Measurements from ENCODE around the gene MTHFSD. TPM values are rescaled to one million over a fixed set of nuclear protein-coding genes. Genes with fewer than 3 reads are reported as not detected.
A peak's percentile ranks its signal among the peaks of the same experiment; 100 is the strongest.
"Not testable (repeated sequence)": the region's sequence is repeated elsewhere in the genome, so short reads cannot be mapped to it uniquely, and the experiment has no call there.

MTHFSD gene, protein sequence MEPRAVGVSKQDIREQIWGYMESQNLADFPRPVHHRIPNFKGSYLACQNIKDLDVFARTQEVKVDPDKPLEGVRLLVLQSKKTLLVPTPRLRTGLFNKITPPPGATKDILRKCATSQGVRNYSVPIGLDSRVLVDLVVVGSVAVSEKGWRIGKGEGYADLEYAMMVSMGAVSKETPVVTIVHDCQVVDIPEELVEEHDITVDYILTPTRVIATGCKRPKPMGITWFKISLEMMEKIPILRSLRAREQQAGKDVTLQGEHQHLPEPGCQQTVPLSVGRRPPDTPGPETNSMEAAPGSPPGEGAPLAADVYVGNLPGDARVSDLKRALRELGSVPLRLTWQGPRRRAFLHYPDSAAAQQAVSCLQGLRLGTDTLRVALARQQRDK
- total RNA-seq: 11.8 TPM

DNA sequence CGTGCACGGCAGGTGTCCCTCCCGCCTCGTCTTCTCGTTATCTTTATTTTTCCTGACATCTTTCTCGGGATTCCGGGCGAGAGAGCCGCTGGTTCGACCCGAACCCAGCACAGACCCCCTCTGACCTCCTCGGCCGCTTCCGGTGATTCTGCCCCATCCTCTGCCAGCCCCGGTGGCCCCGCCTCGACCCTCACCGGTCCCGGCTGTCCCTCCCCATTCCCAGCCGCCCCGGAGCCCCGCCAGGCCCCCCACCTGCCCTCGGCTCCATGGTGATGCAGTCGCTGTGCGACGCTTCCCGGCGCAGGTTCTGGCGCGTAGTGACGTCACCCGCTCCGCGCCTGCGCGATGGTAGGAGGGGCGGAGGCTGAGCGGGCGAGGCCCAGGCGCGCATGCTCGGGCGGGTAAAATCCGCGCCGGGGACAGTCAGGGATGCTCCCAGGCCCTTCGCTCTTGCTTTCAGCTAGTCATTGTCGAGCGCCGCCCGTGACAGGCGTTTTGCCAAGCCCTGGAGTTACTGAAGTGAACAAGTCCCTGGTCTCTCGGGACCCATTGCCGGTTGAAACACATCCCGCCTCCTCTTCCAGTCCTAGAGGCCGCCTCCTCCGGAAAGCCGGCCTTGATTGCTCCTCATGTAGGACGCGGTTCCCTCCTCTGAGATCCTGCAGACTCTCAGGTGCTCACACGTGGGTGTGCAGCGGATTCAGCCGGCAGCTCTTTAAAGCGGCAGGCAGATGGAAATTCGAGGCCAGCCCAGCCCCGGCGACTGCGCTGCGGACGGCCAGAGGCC is at the start of gene MTHFSD:
Gene MTHFSD (minus strand): TSS at position 319 of the 787 bp plus-strand sequence. CDS start 51 bp downstream, at position 268.
- peak; percentile 90 to 94 for DNase-seq (ENCODE audit: low spot score in 2 of 2)
- FAIRE-seq: no peak

DNA sequence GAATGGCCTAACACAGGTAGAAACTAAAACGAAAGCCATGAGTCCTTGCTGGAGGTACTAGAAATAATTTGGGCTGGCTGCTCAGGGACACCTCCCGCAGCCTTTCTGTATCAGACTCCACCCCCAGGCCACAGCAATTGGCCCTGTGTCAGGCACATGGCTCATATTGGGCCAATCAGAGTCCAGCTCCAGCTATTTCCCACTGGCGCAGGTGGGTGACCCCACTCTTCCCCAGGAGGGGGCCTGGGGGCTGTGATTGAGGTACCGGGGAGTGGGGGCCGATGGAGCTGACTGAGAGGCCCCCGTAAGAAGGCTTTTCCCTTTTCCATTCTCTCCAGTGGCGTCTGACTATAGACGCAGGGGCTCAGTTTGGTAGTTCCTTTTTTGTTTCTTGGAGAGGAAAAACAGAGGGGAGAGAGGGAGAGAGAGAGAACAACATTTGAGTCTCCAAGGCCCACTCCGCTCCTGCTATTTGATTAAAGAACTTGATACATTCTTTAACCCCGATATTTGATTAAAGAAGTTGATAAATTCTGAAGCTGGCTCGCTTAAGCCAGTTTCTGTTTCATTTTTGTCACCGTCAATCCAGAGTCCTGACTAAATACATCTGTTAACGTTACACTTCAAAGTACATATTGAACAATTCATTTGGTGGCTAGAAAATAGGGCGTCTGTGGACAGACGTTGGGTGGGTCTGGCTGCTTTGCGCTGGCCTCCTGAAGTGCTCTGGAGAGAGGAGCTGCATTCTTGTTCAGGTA is 49.6 kb upstream of the MTHFSD start:
- FAIRE-seq (no peak), DNase-seq (ENCODE audit: low spot score in 2 of 2) (no peak)

DNA sequence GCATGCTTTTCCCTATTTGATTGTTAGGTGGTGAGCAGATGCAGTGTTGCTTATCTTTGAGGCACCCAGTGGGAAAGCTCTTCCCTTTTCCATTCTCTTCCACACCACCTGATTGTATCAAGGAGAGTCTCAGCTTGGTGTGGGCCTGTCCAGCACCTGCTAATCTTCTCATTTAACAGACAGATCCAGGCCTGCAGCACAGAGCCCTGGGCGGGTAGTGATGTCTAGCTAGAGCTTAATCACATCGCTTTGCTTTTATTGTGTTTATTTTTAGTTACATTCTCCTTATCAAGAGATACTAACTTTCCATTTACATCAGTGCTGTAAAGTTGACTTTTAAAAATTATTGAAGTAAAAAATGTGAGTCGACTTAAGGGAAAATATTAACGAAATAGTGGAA is 47.5 kb upstream of the MTHFSD start:
- no peak for DNase-seq (ENCODE audit: low spot score in 2 of 2)

DNA sequence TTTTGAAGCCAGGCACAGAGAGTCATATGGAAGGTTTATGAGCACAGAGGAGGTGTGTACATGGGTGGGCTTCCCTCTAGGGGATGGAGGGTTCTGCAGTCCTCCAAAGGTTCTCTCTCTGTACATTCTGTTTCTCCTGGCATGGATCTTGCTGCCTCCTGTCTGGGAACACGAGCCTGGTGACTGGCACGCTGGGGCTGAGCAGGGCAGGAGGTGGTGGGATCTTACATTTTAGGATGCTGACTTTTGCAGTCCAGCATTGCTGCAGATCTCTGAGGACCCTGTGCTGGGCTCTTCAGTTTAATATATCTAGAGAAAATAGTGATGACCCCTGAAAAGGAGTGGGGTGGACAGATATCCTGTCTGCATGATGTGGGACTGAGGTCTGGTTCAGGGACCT is 46.3 kb upstream of the MTHFSD start:
- FAIRE-seq (no peak), DNase-seq (ENCODE audit: low spot score in 2 of 2) (no peak)

More for the DNA sequence above, 47.5 kb upstream of the MTHFSD start:
- FAIRE-seq: no peak

DNA sequence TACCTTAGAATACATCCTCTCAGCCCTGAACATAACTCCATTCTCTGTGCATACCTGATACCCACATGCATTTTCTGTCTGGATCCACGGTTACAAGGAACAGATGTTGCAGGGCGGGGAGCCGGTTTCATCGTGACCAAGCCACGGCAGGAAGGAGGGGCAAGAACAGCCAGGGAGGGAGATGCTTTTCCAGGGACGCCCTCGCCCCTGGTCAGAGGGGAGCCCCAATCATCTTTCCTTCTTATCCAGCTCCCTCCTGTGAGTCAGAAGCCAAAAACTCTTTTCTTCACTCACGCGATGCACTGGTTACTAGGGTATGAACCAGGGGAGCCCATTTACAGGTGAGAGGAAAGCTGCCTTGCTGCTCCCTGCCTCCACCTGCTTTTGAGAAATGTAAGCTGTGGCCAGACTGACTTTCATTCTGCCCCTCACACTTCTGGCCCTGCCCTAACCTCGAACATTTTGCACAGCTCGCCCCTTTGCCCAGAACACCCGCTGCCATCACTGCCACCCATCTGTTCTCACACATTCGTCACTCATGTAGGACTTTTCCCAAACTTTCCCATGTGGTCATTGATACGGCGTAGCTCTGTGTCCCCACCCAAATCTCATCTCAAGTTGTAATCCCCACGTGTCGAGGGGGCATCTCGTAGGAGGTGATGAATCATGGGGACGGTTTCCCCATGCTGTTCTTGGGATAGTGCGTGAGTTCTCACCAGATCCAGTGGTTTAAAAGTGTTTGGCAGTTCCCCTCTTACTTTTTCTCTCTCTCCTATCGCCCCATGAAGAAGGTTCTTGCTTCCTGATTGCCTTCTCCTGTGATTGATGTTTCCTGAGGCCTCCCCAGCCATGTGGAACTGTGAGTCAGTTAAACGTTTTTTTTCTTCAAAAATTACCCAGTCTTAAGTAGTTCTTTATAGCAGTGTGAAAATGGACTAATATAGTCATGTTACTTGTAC is 43.9 kb upstream of the MTHFSD start:
- no peak for FAIRE-seq
- no peak for DNase-seq (ENCODE audit: low spot score in 2 of 2)

DNA sequence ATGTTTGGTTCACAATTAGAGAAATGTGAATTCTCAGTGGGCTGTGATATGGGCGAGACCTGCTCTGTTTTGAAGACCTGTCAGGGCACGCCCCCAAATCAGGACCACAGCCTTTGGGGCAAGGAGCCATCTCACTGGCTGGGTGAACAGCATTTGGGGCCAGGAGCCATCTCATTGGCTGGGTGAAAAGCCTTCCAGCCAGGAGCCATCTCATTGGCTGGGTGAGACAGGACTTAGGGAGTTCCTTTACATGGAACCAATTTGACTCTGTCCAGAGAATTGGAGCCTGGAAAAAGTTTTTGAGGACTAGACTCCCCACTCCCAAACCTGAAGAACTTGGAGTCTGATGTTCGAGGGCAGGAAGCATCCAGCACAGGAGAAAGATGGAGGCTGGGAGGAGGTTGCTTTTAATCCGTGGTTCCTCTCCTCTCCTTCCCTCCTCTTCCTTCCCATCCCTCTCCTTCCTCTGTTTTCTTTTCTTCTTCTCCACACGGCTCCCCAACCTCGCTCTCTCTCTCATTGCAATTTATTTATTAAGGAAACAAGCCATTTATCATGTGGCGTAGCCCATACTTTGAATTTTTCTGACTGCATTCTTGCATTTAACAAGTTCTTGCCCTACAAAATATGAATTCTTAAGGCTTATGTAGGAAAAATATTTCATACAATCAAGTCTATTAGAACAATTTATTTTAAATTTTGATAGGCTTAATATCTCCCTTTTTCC is 43.0 kb upstream of the MTHFSD start:
- DNase-seq (ENCODE audit: low spot score in 2 of 2): no peak
- no peak for FAIRE-seq

DNA sequence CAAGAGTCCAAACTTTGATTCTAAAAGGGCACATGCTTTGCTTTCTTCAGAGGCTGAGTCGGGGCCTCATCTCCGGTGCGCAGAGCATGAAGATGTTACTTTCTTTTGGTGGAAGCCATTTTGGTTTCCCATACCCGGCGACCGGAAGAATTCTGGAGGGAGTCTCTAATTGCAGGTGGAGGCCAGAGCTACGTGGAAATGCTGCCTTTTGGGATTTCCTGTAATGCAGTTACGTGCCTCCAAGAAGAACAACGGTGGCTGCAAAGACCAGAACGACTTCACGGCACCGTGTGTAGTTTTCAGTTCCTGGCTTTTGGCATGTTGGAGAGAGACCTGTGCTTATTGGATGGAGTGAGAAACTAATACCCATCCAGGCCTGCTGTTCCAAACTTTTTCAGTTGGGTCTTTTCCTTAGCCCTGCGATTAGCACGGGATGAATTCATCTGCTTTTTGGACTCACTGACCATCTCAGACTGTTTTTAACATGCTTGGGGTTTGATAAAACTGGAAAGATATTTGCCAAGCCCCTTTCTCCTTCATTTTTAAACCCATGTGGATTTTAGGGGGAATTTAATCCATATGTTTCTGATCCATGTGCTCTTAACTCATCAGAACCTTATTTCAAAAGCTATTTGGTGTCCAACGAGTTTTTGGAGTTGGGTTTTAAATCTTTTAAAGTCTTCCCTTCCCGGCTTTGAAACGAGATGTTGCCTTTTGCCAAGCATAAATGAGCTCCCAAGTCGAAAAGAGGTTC is 42.3 kb upstream of the MTHFSD start:
- DNase-seq (ENCODE audit: low spot score in 2 of 2) (no peak), FAIRE-seq (no peak)

DNA sequence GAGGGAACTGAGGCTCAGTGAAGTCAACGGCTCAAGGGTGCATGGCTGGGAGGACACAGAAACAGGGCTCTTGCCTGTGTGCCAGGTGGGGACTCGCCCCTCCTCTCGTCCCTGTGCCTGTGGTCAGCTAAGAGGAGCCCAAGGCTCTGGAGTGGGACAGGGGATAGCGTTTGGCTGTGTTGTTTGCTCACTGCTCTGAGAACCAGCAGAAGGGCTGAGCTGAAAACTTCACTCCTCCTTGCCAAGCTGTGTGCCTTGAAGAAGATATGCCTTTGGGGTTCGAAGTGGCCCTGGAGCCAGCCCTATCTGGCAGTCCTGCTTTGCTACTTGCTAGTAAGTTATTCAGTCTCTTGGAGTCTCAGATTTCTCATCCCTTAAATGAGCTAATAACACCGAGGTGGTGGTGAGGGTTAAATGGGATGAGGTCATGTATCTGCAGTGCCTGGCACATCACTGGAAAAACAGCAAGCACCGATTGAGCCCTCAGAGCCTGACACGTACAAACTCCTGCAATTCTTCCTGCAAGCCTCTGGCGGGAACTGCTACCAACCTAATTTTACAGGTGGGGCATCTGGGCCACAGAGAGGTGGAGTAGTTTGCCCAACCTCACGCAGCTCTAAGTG is 41.1 kb upstream of the MTHFSD start:
- FAIRE-seq (no peak), DNase-seq (ENCODE audit: low spot score in 2 of 2) (no peak)

DNA sequence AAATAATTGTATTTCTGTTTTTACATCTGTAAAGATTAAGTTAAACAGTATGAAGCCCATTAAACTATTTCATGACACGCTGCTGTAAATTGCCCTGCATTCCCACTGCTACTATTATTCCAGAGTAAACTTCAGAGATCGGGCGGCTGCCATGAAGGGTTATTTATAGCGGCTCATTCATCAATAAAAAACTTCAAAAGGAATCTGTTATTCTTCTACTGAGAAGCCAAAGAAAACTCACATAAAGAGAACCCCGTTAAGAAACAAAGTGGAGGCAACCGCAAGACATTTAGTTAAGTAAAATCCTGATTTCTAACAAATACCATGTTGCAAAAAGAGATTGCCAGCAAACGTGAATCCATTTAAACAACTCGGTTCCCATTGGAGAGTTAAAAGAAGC is 39.7 kb upstream of the MTHFSD start:
- no peak for FAIRE-seq
- DNase-seq (ENCODE audit: low spot score in 2 of 2): no peak

DNA sequence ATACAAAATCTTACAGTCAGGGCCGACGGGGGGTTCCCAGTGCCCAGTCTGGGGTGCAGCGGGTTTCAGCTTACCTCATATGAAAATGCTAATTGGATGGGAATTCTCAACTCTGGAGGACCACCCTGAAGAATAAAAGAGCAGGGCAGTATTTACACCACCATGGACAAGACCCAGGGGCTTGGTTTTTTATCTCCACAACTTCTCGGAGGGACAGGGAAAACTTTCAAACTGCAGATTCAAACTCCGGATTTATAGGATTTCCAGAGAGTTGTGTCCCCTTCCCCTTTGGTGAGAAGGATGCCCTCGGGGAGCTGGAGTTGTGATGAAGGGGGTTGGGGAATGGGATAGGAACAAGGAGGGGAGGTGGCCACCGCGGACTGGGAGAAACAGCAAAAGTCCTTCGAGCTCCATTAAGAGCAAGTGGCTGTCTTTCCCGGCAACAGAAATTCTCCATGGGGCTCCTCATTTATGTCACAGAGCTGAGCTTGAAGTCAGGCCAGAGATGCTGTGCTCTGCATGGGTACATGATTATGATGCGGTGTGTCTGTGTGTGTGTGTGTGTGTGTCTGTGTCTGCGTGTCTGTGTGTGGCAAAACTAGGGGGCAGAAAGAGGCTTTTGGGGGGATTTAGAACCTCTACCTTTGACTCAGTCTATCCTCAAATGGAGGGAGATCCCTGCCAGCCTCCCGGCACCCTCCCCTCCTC is 39.0 kb upstream of the MTHFSD start:
- FAIRE-seq (no peak), DNase-seq (ENCODE audit: low spot score in 2 of 2) (no peak)

DNA sequence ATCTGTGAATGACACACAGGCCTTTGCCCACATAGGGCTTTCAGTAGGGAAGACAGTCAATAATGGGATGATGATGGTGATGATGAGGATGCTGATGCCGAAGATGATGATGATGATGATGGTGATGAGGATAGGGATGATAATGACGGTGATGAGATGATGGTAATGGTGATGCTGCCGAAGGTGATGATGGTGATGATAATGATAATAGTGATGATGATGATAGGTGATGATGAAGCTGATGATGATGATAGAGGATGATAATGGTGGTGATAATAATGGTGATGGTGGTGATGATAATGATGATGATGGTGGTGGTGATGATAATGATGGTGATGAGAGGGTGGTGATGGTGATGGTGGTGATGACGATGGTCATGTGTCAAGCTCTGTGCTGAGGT is 36.2 kb upstream of the MTHFSD start:
- DNase-seq (ENCODE audit: low spot score in 2 of 2) (no peak), FAIRE-seq (no peak)

DNA sequence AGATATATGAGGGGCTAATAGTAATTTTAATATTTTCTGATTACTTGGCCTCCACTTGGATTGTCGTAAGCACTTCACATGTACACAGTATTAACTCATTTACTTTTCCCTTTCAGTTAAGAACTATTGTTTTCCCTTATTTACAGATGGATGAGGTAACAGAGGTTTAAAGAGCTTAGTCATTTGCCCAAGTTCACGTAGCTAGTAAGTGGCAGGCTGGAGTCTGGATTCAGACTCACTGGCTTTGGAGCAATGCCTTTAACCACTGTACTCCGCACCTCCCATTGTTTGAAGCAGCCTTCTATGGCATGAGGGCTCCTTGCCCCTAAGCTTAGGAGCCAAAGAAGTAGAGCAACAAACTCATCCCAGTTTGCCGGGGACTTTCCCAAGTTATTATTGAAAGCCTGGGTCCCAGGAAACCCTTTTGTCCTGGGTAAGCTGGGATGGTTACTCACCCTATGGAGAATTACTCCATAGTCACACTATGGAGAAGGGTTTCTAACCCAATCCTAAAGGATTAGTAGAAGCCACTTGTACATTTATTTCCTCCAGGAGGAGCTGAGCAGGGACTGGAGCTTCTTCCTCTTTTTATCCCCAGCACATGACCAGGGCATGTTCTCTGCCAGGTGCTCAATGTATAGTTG is 35.6 kb upstream of the MTHFSD start:
- no peak for FAIRE-seq
- no peak for DNase-seq (ENCODE audit: low spot score in 2 of 2)

DNA sequence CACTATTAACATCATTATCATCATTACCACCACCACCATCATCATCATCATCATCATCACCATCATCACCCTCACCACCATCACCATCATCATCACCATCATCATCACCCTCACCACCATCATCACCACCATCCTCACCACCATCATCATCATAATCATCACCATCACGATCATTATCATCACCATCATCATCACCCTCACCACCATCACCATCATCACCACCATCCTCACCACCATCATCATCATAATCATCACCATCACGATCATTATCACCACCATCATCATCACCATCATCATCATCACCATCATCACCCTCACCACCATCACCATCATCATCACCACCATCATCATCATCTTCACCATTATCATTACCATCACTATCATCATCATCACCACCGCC is 32.9 kb upstream of the MTHFSD start:
- not testable (repeated sequence) for DNase-seq (ENCODE audit: low spot score in 2 of 2); FAIRE-seq

DNA sequence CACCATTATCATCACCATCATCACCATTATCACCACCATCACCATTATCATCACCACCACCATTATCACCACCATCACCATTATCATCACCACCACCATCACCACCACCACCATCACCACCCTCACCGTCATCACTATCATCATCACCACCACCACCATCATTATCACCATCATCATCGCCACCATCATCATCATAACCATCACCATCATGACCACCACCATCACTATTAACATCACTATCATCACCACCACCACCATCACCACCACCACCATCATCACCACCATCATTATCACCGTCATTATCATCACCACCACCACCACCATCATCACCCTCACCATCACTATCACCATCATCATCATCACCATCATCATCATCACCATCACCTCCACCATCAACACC is 32.5 kb upstream of the MTHFSD start:
- FAIRE-seq (no peak), DNase-seq (ENCODE audit: low spot score in 2 of 2) (no peak)

DNA sequence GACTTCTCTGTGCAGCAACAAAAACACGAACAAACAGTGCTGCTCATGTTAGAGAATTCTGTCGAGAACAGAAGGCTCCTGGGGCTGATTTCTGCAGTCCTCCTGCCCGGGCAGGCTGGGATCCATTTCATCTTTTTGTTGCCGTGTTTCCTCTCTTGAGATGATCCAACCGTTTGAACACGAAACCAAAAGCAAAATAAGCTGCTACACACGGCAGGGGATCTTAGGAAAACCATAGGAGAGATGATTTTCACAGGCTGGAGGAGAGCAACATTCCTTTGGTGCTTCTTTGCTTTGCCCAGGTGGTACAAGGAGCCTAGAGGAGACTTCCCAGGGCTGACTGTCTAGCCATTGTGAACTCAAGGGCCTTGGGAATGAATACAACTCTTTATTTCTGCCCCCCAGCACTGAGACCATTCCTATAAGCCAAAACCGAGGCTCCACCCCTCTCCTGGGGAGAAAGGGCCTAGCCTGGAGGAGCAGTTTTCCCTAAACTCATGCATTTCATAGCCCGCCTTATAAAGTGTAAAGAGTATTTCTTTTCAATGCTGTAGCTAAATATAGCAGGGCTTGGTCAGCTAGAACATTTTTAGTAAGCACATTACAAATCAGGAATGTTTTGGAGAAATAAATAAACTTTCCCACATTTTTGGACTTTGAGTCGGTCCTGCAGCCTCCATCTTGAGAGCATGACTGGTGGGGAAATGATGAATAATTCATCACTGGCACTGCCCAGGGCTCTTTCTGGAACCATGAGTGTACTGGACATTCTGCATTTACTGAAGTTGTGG is 31.0 kb upstream of the MTHFSD start:
- FAIRE-seq (no peak), DNase-seq (ENCODE audit: low spot score in 2 of 2) (no peak)

Data from frontal cortex (tissue), 4 donors.